NT2/D1 (cell line): ENCODE results near the gene GRK4.
"Not testable (repeated sequence)": the region's sequence is repeated elsewhere in the genome, so short reads cannot be mapped to it uniquely, and the experiment has no call there.

Experiments used
- DNase-seq: peaks from one replicate; pipeline ENCODE4 v3.0.0-alpha.2; 2011; ENCODE audit warnings: low read depth, low spot score
- H3K27me3 ChIP-seq: 2 replicates; pipeline ENCODE4 v1.6.0; 2011; ENCODE audit warnings: mild to moderate bottlenecking; ENCODE audit not compliant: insufficient read length, insufficient read depth
- H3K36me3 ChIP-seq: 2 replicates; pipeline ENCODE4 v1.6.1; 2011; ENCODE audit warnings: mild to moderate bottlenecking, low read length, mixed read lengths; ENCODE audit not compliant: insufficient read depth, insufficient read length
- H3K4me1 ChIP-seq: 2 replicates; pipeline ENCODE4 v1.5.1; 2011; ENCODE audit not compliant: insufficient read depth, insufficient read length
- H3K4me3 ChIP-seq: 2 replicates; pipeline ENCODE4 v1.5.1; 2011; ENCODE audit warnings: low read depth; ENCODE audit not compliant: insufficient read length
- H3K9ac ChIP-seq: 2 replicates; pipeline ENCODE4 v1.6.0; 2011; ENCODE audit warnings: low read depth; ENCODE audit not compliant: insufficient read length
- H3K9me3 ChIP-seq: 2 replicates; pipeline ENCODE4 v1.5.1; 2011; ENCODE audit warnings: mild to moderate bottlenecking, low read length; ENCODE audit not compliant: insufficient read depth
- SUZ12 ChIP-seq: IDR thresholded peaks from 2 replicates; pipeline ENCODE4 v1.6.1; 2011; ENCODE audit not compliant: insufficient read length, insufficient read depth; ENCODE audit errors: extremely low read depth
- YY1 ChIP-seq: IDR thresholded peaks from 2 replicates; pipeline ENCODE4 v1.6.1; 2011; ENCODE audit not compliant: insufficient read length, insufficient read depth
- ZNF274 ChIP-seq: IDR thresholded peaks from 2 replicates; pipeline ENCODE4 v1.6.1; 2011; ENCODE audit warnings: mild to moderate bottlenecking, low read depth, low read length

The GRK4 gene

GRCh38 chr4:3042226-3042625 lies 78.9 kb downstream of the GRK4 start:
- Histone ChIP-seq H3K9me3 (no peaks in the 10 kb centered on the region), H3K9ac (no peak overlapping the region), H3K4me3 (no peak overlapping the region), H3K4me1 (no peaks in the 10 kb centered on the region), H3K27me3 (no peaks in the 10 kb centered on the region), H3K36me3 (no peaks in the 10 kb centered on the region)
- DNase-seq = no peak
- TF ChIP-seq YY1 (no peak), SUZ12 (no peak), ZNF274 (no peak)

GRCh38 chr4:3043282-3044020 lies 80.1 kb downstream of the GRK4 start:
- no peak for DNase-seq
- Histone ChIP-seq H3K27me3 (no peaks in the 10 kb centered on the region), H3K36me3 (no peaks in the 10 kb centered on the region), H3K9ac (no peak overlapping the region), H3K4me3 (no peak overlapping the region), H3K9me3 (no peaks in the 10 kb centered on the region), H3K4me1 (no peaks in the 10 kb centered on the region)
- no peak for TF ChIP-seq SUZ12
- TF ChIP-seq ZNF274 = no peak
- no peak for TF ChIP-seq YY1

GRCh38 chr4:3044870-3045819 lies 81.8 kb downstream of the GRK4 start:
- no peak overlapping the region for H3K4me3 ChIP-seq
- H3K9me3 ChIP-seq = no peaks in the 10 kb centered on the region
- no peak for DNase-seq
- TF ChIP-seq YY1 = no peak
- H3K36me3 ChIP-seq = no peaks in the 10 kb centered on the region
- H3K27me3 ChIP-seq = no peaks in the 10 kb centered on the region
- no peak overlapping the region for H3K9ac ChIP-seq
- H3K4me1 ChIP-seq = no peaks in the 10 kb centered on the region

- H3K27me3 ChIP-seq = no peaks in the 10 kb centered on the region
- 0 out of 2 replicates have a peak, but pooled peaks cover under 1% of the 10 kb centered on the region for H3K9me3 ChIP-seq
- DNase-seq = no peak
- no peak overlapping the region for H3K9ac ChIP-seq
- H3K4me3 ChIP-seq = no peak overlapping the region
- TF ChIP-seq YY1 (no peak), ZNF274 (no peak), SUZ12 (no peak)
- no peaks in the 10 kb centered on the region for H3K4me1 ChIP-seq
- H3K36me3 ChIP-seq = no peaks in the 10 kb centered on the region
Observed at GRCh38 chr4:3046162-3046561, 82.8 kb downstream of the GRK4 start.

- peaks cover 5% of the 10 kb centered on the region; the same call in 1 of the 2 replicates for H3K9me3 ChIP-seq
- no peak overlapping the region for H3K4me3 ChIP-seq
- no peaks in the 10 kb centered on the region for H3K27me3 ChIP-seq
- H3K9ac ChIP-seq = no peak overlapping the region
- no peaks in the 10 kb centered on the region for H3K36me3 ChIP-seq
- DNase-seq = no peak
- H3K4me1 ChIP-seq = no peaks in the 10 kb centered on the region
- TF ChIP-seq SUZ12 (no peak), ZNF274 (no peak), YY1 (no peak)
Observed at GRCh38 chr4:3046623-3047022, 83.3 kb downstream of the GRK4 start.

- Histone ChIP-seq H3K9me3 (peaks cover 15% of the 10 kb centered on the region; the same call in 1 of the 2 replicates), H3K9ac (no peak overlapping the region), H3K4me3 (no peak overlapping the region), H3K4me1 (no peaks in the 10 kb centered on the region), H3K36me3 (no peaks in the 10 kb centered on the region), H3K27me3 (no peaks in the 10 kb centered on the region)
- peak; percentile 42 for DNase-seq
- no peak for TF ChIP-seq SUZ12
Observed at GRCh38 chr4:3047464-3048286, 84.3 kb downstream of the GRK4 start.

- DNase-seq, H3K4me1 ChIP-seq, H3K4me3 ChIP-seq, H3K9ac ChIP-seq, H3K27me3 ChIP-seq, H3K36me3 ChIP-seq: not testable (repeated sequence)
- peaks cover 51% of the 10 kb centered on the region for H3K9me3 ChIP-seq
Observed at GRCh38 chr4:3051141-3051897, 87.9 kb downstream of the GRK4 start.
